Measurements from ENCODE around the gene ASTN1.

DNA sequence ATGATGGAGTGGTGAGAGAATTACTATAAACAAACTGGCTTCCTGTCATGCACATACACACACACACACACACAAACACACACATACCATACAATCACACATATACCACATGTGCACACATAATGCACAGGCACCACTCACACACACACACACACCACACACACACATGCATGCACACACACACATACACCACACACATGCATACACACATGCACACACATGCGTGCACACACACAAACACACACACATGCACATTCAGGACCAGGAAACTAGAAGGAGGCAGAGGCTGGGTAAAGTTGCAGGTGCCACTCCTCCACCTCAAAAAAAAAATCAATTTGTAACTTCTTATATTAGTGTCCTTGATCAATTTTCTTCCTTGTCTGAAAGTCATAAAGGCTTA lies 153.0 kb downstream of the ASTN1 start:
- TF ChIP-seq, protein P1, sequence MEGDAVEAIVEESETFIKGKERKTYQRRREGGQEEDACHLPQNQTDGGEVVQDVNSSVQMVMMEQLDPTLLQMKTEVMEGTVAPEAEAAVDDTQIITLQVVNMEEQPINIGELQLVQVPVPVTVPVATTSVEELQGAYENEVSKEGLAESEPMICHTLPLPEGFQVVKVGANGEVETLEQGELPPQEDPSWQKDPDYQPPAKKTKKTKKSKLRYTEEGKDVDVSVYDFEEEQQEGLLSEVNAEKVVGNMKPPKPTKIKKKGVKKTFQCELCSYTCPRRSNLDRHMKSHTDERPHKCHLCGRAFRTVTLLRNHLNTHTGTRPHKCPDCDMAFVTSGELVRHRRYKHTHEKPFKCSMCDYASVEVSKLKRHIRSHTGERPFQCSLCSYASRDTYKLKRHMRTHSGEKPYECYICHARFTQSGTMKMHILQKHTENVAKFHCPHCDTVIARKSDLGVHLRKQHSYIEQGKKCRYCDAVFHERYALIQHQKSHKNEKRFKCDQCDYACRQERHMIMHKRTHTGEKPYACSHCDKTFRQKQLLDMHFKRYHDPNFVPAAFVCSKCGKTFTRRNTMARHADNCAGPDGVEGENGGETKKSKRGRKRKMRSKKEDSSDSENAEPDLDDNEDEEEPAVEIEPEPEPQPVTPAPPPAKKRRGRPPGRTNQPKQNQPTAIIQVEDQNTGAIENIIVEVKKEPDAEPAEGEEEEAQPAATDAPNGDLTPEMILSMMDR (IDR thresholded peaks at IDR 0.05) = no peak
- TF ChIP-seq POLR2A (IDR thresholded peaks at IDR 0.05) = no peak
- TF ChIP-seq EP300 (IDR thresholded peaks at IDR 0.05) = no peak
